Left renal pelvis (tissue), 4 donors: Measurements from ENCODE around the gene FTO. TPM values are rescaled to one million over a fixed set of nuclear protein-coding genes. Genes with fewer than 3 reads are reported as not detected.

Experiments
- DNase-seq, 4 donors: peaks; one replicate each; pipeline ENCODE4 v3.0.0-alpha.2; 2013; ENCODE audit warnings: low read depth in 4 of 4, low spot score in 3 of 4
- polyA plus RNA-seq, 4 donors: library from polyadenylated mRNA; unstranded; fragments of 120-200 nt; gene quantifications; one replicate each; pipeline ENCODE4 v1.2.1, GENCODE V29; 2013; ENCODE audit not compliant: insufficient read length in 4 of 4

Gene FTO
- polyA plus RNA-seq, 4 donors: 84.1 to 104 (median 96.4) TPM

GRCh38 chr16:53745753-53746266 is 41.9 kb downstream of the FTO start:
- DNase-seq: no peak

DNA sequence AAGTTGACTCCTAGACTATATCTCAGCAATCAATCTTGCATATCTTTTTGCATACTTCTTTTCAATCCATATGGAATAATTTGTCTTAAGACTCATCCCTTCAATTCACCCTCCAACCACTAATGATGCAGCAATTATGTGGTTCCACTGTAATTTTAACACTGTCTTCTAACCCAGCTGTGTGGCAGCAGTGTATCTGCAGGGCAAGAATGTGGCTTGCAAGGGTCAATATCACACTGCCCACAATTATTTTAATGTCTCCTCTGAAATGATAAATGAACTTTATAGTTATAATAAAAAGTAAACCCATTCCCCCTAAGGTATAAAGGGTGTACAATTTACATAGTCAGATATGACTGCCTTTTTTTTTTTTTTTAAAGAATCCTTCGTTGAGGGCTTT is 48.6 kb downstream of the FTO start:
- DNase-seq: no peak

GRCh38 chr16:53753431-53753830 is 49.5 kb downstream of the FTO start:
- no peak for DNase-seq

- DNase-seq: no peak
Observed at GRCh38 chr16:53755026-53755910, 51.3 kb downstream of the FTO start.

DNA sequence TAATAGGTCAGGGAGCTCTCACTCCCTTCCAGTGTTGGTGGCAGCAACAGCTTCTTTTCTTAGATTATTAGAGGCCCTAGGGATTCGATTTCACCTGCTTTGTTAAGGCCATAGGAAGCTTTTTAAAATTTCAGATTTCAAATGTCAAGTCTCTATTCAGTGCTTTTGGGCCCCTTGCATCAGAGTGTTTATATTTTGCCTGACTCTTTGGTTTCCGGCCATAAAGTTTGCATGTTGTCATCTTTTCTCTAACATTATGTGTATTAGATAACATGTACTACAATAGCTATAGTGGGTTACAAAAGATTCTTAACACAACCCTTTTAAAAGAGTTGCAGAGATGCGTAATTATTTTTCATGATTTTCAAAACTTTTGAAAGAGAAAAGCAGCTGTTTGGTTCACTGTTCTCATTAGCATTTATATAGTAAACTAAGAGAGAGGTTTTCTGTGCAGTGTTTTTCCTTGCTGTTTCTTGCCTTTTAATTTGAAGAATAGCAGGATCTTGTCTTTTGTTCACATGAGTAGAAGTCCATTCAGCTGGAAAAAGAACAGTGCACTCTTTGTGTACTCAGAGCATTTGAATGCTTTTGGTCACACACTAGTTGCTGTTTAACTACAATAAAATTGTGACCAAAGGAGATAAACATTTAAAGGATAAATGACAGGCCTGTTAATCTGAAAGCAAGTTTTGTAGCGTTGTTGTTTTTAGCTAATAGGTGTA is 52.5 kb downstream of the FTO start:
- DNase-seq: no peak

- DNase-seq: no peak
Observed at GRCh38 chr16:53757971-53758609, 54.1 kb downstream of the FTO start.

DNA sequence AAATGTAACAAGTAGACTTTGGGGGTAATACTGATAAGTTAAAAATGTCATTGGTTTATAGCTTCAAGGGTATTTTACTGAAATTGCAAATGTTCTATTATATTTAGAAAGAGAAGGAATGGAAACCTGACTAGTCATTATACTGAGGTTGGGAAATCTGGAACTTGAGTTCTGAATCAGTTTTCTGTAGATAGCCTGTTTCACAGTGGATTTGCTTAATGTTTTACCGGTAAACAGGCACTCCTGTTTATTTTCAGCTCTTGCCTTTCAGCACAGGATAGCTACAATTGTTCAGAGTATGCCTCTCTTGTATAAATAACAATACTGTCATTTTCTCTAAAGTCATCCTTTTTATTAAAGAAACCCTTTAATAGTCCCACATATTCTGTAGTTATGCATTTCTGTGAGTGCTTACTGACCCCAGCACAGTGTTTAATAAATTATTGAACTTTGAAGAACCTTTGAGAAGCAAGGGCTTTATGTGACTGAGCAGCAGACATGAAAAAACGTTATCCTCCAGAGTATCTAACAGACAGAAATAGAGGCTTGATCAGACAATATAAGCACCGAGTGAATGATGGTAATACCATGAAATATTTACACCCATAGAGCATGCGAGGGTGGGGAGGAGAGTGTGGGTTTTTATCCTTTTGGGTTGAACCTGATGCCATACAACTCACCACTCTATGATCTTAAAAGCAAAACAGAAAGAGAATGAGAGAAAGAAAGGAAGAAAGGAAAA is 58.2 kb downstream of the FTO start:
- DNase-seq: no peak

DNA sequence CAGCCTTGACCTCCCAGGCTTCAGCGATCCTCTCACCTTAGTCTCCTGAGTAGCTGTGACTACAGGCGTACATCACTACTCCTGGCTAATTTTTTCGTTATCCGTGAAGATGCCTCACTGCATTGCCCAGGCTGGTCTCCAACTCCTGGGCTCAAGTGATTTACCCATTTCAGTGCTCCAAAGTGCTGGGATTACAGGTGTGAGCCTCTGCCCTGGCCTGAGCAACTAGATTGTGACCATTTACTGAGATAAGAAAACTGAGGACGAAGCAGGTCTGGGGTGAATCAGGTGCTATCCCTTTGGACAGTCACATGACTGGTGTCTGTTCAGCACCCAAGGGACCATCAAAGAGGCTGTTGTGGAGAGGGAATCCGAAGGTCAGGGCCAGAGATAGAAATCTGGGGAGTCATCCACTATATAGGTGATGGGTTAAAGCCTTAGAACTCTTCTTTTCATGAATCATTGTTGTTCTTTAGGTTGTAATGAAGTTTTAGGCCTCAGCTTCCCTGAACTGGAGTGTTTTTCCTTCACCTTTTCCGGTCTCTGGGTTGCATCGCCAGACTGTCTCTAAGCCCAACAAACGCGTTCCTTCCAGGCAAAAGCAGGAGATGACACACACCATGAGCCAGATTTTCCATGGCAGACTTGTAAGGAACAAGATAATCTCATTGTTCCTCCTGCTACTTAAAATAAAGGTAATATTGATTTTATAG is 62.5 kb downstream of the FTO start:
- no peak for DNase-seq

DNA sequence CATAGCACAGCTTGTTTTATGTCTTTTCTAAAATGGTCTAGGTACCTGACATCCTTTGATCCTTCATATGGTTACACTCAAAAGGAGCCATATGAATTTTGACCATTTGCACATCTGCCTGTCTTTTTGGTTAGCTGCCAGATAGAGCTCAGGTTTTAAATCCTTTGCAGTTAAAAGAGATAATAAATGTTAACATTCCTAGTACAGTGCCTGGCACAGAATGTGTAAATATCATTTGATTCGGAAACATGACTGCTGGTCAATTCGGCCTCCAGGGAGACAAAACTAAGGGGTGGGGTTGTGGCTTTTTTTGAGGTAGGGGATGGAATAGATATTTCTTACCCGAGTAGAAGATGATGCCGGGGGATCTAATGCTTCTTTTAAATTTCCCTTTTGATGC is 64.2 kb downstream of the FTO start:
- DNase-seq: no peak

DNA sequence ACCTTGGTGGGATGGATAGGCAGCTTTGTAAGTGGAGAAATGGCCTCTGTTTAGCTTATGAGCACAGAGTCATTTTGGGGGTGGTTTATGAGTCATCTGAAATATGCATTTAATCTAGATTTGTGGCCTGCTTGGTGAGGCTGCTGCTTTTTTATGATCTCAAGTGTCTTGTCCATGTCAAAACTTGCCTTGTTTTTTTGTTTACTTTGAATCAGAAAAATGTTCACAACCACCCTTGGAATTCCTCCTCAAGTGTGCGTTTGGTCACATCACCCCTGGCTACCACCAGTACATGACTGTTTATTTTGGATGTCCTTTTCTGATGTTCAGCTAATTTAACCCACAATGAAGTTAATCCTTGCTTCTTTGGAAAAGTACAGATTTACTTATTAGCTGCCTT is 64.6 kb downstream of the FTO start:
- no peak for DNase-seq

DNA sequence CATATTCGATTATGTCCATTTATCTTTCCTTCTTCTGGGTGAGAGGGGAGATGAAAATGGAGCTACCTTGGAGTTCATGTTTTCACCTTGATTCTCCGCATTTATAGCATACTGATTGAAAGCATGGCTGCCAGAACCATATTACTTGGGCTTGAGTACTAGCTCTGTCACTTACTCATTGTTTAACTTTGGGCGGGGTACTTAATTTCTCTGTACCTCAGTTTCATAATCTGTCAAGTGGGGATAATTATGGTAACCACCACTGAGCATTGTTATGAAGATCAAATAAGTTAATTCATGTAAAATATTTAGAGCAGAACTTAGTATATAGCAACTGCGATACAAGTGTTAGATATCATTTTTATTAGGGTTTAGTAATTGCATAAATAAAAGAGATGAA is 65.2 kb downstream of the FTO start:
- DNase-seq: no peak

GRCh38 chr16:53769787-53770186 is 65.8 kb downstream of the FTO start:
- DNase-seq: no peak

GRCh38 chr16:53770641-53771040 is 66.7 kb downstream of the FTO start:
- DNase-seq: no peak

DNA sequence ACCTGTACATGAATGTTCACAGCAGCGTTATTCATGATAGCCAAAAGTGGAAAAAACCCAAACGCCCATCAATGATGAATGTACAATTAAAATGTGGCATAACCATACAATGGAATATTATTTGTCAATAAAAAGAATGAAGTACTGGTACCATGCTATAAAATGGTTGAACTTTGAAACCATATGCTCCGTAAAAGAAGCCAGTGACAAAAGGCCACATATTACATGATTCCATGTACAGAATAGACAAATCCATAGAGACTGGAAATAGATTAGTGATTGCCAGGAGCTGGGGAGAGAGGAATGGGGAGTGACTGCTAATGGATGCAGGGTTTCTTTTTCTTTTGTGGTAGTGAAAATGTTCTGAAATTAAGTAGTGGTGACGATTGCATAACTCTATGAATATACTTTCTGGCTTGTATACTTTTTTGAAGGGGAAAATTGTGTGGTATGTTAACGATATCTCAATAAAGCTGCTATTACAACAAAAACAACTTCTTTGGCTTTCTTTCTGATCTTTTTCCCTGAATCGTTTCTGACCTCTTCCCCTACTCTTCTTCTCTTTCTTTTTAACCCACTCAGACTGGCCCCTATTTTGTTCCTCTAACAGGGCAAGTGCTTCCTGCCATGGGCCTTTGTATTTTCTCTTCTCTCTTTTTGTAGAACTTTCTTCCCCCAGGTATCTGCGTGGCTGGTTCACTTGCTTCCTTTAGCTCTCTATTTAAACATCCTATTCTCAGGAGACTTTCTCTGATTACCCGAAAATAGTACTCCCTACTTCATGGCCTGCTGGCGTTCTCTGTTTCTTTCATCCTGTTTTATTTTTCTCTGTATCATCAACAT is 67.9 kb downstream of the FTO start:
- DNase-seq: no peak

GRCh38 chr16:53773150-53773846 is 69.3 kb downstream of the FTO start:
- peak; percentile 50 to 69 (median 64) for DNase-seq

DNA sequence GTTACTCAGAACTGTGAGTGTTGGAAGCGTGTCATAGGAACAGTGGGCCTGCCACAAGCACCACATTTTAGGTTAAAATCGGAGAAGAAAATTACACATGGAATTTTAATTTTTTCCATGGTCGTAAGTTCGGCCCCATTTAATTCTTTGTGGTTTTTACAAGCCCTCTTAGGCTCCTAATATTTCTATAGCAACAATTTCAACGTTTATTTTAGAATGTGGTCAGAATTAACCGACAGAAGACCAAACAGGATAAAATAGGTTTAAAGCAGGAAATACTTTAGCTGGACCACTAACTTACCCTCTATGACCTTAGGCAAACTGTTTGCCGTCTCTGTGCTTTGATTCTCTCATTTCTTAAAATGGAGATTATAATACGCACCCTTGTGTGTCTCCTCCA is 69.9 kb downstream of the FTO start:
- no peak for DNase-seq

DNA sequence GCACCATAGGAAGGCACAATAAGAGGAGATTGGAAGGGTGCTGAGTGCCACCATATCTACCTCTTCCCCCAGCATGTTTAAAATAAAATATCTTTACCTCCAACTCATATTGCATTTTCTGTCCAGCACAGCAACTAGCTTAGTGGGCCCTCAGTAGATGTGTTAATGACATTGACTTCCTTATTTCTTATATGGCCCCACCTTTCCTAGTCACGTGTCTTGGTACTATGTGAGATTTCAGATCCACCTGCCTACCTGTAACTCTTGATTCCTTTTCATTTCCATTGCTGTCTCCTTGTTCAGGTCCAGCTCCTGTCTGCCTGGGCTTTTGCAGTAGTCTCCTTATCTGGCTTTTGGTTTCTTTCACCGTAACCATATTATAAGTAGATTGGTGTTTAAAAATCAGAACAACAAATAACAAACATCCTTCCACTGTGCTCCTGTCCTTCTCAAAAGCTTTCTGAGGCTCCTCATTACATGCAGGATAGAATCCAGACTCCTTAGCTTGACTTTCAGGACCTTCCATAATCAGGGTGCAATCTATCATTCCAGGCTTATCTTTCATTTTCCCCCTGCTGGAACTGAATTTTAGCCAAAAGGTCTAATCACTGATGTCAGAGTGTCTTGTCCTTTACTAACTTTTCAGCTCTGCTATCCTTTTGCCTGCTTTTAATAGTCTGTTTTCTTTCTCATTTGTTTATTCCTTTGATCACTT is 71.3 kb downstream of the FTO start:
- no peak for DNase-seq
